Parathyroid adenoma (tissue), 2 donors: ENCODE data around the gene DVL1.

ENCODE experiments used
- H2AFZ ChIP-seq: fragments of 300-600 bp; sonication (generic); one replicate; pipeline ENCODE4 v1.7.0; 2017; ENCODE audit warnings: antibody characterized with exemption, mild to moderate bottlenecking
- H3K27ac ChIP-seq: fragments of 300-600 bp; sonication (generic); one replicate; pipeline ENCODE4 v1.7.0; 2017
- H3K27me3 ChIP-seq: fragments of 300-600 bp; sonication (generic); one replicate; pipeline ENCODE4 v1.7.0; 2017; ENCODE audit warnings: low read length; ENCODE audit not compliant: control insufficient read depth, insufficient read depth
- H3K36me3 ChIP-seq: fragments of 300-600 bp; sonication (generic); one replicate; pipeline ENCODE4 v1.7.0; 2017; ENCODE audit warnings: low read length; ENCODE audit not compliant: control insufficient read depth, insufficient read depth
- H3K4me1 ChIP-seq: fragments of 300-600 bp; sonication (generic); one replicate; pipeline ENCODE4 v1.7.0; 2017; ENCODE audit warnings: control low read depth
- H3K4me2 ChIP-seq: fragments of 300-600 bp; sonication (generic); one replicate; pipeline ENCODE4 v1.7.0; 2017; ENCODE audit warnings: low read length
- H3K4me3 ChIP-seq: fragments of 300-600 bp; sonication (generic); one replicate; pipeline ENCODE4 v1.7.0; 2017; ENCODE audit warnings: low read depth, low read length
- H3K79me2 ChIP-seq: fragments of 300-600 bp; sonication (generic); one replicate; pipeline ENCODE4 v1.7.0; 2017; ENCODE audit warnings: control low read depth
- H3K9ac ChIP-seq: fragments of 300-600 bp; sonication (generic); one replicate; pipeline ENCODE4 v1.7.0; 2017; ENCODE audit warnings: mild to moderate bottlenecking
- H3K9me3 ChIP-seq: fragments of 300-600 bp; sonication (generic); one replicate; pipeline ENCODE4 v1.7.0; 2017; ENCODE audit warnings: low read length; ENCODE audit not compliant: control insufficient read depth
- TF ChIP-seq, protein P1 (sequence below): fragments of 300-600 bp; sonication (generic); IDR thresholded peaks from one replicate; pipeline ENCODE4 v1.7.0; 2017; ENCODE audit warnings: antibody characterized with exemption, mild to moderate bottlenecking
- donor health status: primary hyperparathyroidism.

The DVL1 gene

GRCh38 chr1:1314678-1315335 lies 34.4 kb downstream of the DVL1 start:
- Histone ChIP-seq H3K36me3 (no peaks in the 10 kb centered on the region), H3K4me3 (no peak overlapping the region), H2AFZ (no peak overlapping the region), H3K9me3 (no peaks in the 10 kb centered on the region), H3K9ac (no peak overlapping the region), H3K4me2 (no peak overlapping the region), H3K27me3 (no peaks in the 10 kb centered on the region), H3K4me1 (no peaks in the 10 kb centered on the region), H3K27ac (no peak overlapping the region), H3K79me2 (no peaks in the 10 kb centered on the region)
- TF ChIP-seq, protein P1, sequence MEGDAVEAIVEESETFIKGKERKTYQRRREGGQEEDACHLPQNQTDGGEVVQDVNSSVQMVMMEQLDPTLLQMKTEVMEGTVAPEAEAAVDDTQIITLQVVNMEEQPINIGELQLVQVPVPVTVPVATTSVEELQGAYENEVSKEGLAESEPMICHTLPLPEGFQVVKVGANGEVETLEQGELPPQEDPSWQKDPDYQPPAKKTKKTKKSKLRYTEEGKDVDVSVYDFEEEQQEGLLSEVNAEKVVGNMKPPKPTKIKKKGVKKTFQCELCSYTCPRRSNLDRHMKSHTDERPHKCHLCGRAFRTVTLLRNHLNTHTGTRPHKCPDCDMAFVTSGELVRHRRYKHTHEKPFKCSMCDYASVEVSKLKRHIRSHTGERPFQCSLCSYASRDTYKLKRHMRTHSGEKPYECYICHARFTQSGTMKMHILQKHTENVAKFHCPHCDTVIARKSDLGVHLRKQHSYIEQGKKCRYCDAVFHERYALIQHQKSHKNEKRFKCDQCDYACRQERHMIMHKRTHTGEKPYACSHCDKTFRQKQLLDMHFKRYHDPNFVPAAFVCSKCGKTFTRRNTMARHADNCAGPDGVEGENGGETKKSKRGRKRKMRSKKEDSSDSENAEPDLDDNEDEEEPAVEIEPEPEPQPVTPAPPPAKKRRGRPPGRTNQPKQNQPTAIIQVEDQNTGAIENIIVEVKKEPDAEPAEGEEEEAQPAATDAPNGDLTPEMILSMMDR, result no peak

DNA sequence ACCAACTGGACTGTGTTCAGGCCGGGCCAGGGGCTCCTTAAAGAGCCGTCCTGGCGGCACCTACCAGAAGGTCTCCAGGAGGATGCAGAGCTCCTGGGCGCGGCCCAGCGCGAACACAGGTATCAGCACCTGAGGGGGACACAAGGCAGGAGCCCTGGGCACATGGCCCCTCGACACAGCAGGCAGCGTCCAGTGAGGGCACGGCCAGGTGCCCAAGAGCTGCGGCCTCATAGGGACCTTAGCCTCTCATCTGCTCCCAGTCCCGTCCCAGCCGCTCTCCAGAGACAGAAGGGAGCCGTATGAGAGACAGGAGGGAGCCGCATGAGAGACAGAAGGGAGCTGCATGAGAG lies 35.0 kb downstream of the DVL1 start:
- Histone ChIP-seq H3K4me3 (no peak overlapping the region), H3K79me2 (no peaks in the 10 kb centered on the region), H3K4me2 (no peak overlapping the region), H3K27ac (no peak overlapping the region), H3K9me3 (no peaks in the 10 kb centered on the region), H3K9ac (no peak overlapping the region), H3K36me3 (no peaks in the 10 kb centered on the region), H2AFZ (no peak overlapping the region), H3K4me1 (no peaks in the 10 kb centered on the region), H3K27me3 (no peaks in the 10 kb centered on the region)
- TF ChIP-seq, protein P1, result no peak

DNA sequence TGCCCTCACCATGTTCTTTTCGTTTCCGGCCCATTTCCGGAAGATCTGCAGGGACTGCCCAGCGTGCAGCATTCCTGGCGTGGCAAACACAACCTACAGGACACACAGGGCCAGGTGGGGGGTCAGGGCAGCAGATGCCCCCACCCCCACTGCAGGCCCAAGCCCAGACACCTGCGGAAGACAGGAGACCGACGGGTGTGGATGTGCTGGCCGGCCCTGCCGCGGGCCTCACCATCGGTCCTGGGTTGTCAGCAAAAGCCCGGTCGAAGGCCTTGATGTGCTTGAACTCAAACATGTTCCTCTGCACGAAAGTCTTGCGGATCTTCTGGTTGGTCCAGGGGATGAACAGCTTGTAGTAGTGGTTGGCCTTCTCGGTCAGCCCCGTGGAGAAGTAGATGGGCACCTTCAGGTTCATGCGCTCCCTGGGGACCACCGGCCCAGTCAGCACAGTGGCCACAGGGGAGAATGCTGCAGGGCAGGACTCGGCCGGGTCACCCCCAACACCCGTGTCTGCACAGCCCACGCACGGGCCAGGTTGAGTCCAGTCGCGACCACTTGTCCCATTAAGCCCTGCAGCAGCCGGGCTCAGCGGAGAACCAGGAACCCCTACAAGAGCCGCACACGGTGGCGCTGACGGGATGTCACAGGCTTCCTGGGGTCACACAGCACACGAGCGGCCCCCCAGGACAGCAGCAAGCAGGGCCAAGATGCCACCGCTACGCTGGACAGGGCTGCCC lies 35.5 kb downstream of the DVL1 start:
- Histone ChIP-seq H3K79me2 (no peaks in the 10 kb centered on the region), H3K27me3 (no peaks in the 10 kb centered on the region), H3K9me3 (no peaks in the 10 kb centered on the region), H3K27ac (no peak overlapping the region), H3K9ac (no peak overlapping the region), H2AFZ (no peak overlapping the region), H3K4me3 (no peak overlapping the region), H3K4me1 (no peaks in the 10 kb centered on the region), H3K36me3 (no peaks in the 10 kb centered on the region), H3K4me2 (no peak overlapping the region)
- TF ChIP-seq, protein P1, result no peak

GRCh38 chr1:1312450-1313314 lies 36.5 kb downstream of the DVL1 start:
- H3K27me3 ChIP-seq, result no peaks in the 10 kb centered on the region
- TF ChIP-seq, protein P1, result no peak
- no peaks in the 10 kb centered on the region for H3K79me2 ChIP-seq
- no peak overlapping the region for H3K4me3 ChIP-seq
- H3K9ac ChIP-seq, result no peak overlapping the region
- H3K27ac ChIP-seq, result no peak overlapping the region
- no peak overlapping the region for H2AFZ ChIP-seq
- H3K9me3 ChIP-seq, result no peaks in the 10 kb centered on the region
- H3K4me1 ChIP-seq, result no peaks in the 10 kb centered on the region
- H3K36me3 ChIP-seq, result no peaks in the 10 kb centered on the region
- H3K4me2 ChIP-seq, result no peak overlapping the region
